A673 (cell line): ENCODE measurements around the gene BACH2. TPM values are rescaled to one million over a fixed set of nuclear protein-coding genes. Genes with fewer than 3 reads are reported as not detected.
"Not testable (repeated sequence)": the region's sequence is repeated elsewhere in the genome, so short reads cannot be mapped to it uniquely, and the experiment has no call there.

Source experiments
- BruUV-seq: library from RNA; stranded (reverse); fragments of 400-500 nt; replicated peaks from 2 replicates; lab custom pipeline; 2021; lab: Mats Ljungman, UMichigan
- CTCF ChIA-PET: fragments of 300-600 bp; sonication (Branson Sonifier 250); formaldehyde crosslinking; loops from one replicate; lab custom pipeline; 2022; ENCODE audit warnings: antibody characterized with exemption; lab: Charles Lee
- POLR2A ChIA-PET: fragments of 300-600 bp; sonication (Branson Sonifier 250); formaldehyde crosslinking; loops from one replicate; lab custom pipeline; 2022; ENCODE audit warnings: antibody characterized with exemption; ENCODE audit not compliant: low non-redundant PET; lab: Charles Lee
- DNase-seq: peaks from one replicate; pipeline ENCODE4 v3.0.0-alpha.2; 2015; ENCODE audit warnings: low spot score
- H3K27ac ChIP-seq: fragments of 200-600 bp; sonication (generic); 2 replicates; pipeline ENCODE4 v1.5.1; 2016; ENCODE audit warnings: mixed run types, low read depth, mild to moderate bottlenecking, mixed read lengths, antibody characterized with exemption, low read length; ENCODE audit not compliant: poor library complexity, severe bottlenecking
- H3K27me3 ChIP-seq: fragments of 200-600 bp; sonication (generic); replicated peaks from 2 replicates; pipeline ENCODE4 v1.6.1; 2017; ENCODE audit warnings: mixed run types, low read depth, mild to moderate bottlenecking, mixed read lengths, antibody characterized with exemption, low read length; ENCODE audit not compliant: insufficient read depth, poor library complexity
- H3K36me3 ChIP-seq: fragments of 200-600 bp; sonication (generic); 2 replicates; pipeline ENCODE4 v1.6.1; 2016; ENCODE audit warnings: mixed run types, mild to moderate bottlenecking, mixed read lengths, antibody characterized with exemption, low read length; ENCODE audit not compliant: insufficient read depth, poor library complexity, severe bottlenecking
- H3K4me1 ChIP-seq: fragments of 200-600 bp; sonication (generic); 2 replicates; pipeline ENCODE4 v1.6.1; 2017; ENCODE audit warnings: mixed run types, mild to moderate bottlenecking, mixed read lengths, antibody characterized with exemption, low read length; ENCODE audit not compliant: insufficient read depth, poor library complexity, severe bottlenecking
- H3K4me3 ChIP-seq: fragments of 200-600 bp; sonication (generic); 2 replicates; pipeline ENCODE4 v1.5.1; 2016; ENCODE audit warnings: low read depth, mixed run types, mild to moderate bottlenecking, mixed read lengths, low read length; ENCODE audit not compliant: poor library complexity, severe bottlenecking
- H3K9me3 ChIP-seq: fragments of 200-600 bp; sonication (generic); 2 replicates; pipeline ENCODE4 v1.6.1; 2016; ENCODE audit warnings: mixed run types, low read depth, mild to moderate bottlenecking, mixed read lengths, antibody characterized with exemption, low read length; ENCODE audit not compliant: poor library complexity, severe bottlenecking
- EZH2 ChIP-seq: fragments of 200-600 bp; sonication (generic); IDR thresholded peaks from 2 replicates; pipeline ENCODE4 v1.6.1; 2017; ENCODE audit warnings: borderline replicate concordance, low read depth, mild to moderate bottlenecking, mixed read lengths, antibody characterized with exemption, low read length; ENCODE audit not compliant: poor library complexity, severe bottlenecking
- intact Hi-C: fragments of 100-400 bp; cut with micrococcal nuclease; formaldehyde crosslinking; loops from one replicate; pipeline ENCODE4 v1.10.0; 2022; ENCODE audit not compliant: unreplicated experiment
- total RNA-seq: library from RNA; stranded (reverse); gene quantifications from 2 replicates; pipeline ENCODE4 v1.2.3, GENCODE V29; 2021
- TF ChIP-seq, protein P1 (sequence below): fragments of 300-800, 200-600 bp; sonication (generic); conservative IDR thresholded peaks from 2 replicates; pipeline ENCODE4 v1.5.1; 2017; ENCODE audit warnings: low read depth, mild to moderate bottlenecking, antibody characterized with exemption, low read length, moderate library complexity, mixed read lengths

Gene BACH2
- total RNA-seq, 1 experiment from 2014 or later = 0.37 TPM

DNA sequence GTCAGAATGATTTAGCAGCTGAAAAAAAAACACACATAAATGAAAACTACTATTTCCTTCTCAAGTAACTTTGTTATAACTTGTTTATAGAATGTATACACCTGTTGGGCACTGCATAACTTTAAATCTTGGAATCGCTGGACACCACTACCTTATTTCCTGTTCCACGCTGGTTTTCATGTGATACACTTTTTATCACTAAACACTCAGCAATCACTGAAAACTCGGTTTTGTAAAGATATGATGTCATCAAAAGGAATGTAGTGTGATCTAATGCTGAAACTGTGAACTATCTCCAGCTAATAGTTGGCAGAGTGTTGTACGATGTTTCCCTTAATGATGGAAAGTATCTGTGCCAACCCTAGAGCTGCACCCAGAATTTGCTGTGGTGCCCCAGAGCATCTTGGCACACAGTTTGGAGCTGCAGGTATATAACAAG, 127.9 kb downstream of the BACH2 start:
- H3K4me3 ChIP-seq = no peak overlapping the region
- CTCF ChIA-PET = no interaction called here
- POLR2A ChIA-PET = no interaction called here
- no peak for DNase-seq
- H3K36me3 ChIP-seq = no peaks in the 10 kb centered on the region
- H3K27ac ChIP-seq = no peak overlapping the region
- no peaks in the 10 kb centered on the region for H3K4me1 ChIP-seq
- no peaks in the 10 kb centered on the region for H3K9me3 ChIP-seq
- BruUV-seq = no TSS peak
- H3K27me3 ChIP-seq = peaks cover 4% of the 10 kb centered on the region
- intact Hi-C loops = no loop called here
- TF ChIP-seq, protein P1, sequence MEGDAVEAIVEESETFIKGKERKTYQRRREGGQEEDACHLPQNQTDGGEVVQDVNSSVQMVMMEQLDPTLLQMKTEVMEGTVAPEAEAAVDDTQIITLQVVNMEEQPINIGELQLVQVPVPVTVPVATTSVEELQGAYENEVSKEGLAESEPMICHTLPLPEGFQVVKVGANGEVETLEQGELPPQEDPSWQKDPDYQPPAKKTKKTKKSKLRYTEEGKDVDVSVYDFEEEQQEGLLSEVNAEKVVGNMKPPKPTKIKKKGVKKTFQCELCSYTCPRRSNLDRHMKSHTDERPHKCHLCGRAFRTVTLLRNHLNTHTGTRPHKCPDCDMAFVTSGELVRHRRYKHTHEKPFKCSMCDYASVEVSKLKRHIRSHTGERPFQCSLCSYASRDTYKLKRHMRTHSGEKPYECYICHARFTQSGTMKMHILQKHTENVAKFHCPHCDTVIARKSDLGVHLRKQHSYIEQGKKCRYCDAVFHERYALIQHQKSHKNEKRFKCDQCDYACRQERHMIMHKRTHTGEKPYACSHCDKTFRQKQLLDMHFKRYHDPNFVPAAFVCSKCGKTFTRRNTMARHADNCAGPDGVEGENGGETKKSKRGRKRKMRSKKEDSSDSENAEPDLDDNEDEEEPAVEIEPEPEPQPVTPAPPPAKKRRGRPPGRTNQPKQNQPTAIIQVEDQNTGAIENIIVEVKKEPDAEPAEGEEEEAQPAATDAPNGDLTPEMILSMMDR = no peak
- no peak for TF ChIP-seq EZH2

DNA sequence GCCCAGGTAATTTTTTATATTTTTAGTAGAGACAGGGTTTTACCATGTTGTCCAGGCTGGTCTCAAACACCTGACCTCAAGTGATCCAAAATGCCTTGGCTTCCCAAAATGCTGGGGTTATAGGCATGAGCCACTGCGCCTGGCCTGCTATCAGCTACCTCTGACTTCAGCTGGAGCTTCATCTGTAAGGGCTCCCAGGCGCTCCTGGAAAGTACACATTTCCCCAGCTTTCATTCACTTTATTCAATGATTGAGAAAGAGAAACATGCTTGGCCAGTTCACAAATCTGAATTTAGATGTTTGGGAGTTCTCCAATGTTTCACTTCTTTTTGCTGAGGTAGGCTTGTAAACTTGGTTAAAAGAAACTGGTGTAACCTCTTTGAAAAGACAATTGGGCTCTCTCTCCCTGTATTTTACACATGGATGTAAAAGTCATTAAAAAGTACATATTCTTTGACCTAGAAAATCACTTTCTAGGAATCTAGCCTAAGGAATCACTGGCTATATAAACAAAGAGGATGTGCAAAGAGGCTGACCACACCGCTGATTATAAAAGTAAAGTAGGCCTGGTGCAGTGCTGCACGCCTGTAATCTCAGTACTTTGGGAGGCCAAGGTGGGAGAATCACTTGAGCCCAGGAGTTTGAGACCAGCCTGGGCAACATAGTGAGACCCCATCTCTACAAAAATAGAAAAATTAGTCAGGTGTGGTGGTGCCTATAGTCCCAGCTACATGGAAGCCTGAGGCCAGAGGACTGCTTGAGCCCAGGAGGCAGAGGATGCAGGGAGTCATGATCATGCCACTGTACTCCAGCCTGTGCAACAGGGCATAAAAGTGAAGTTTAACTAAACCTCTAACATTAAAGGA, 128.9 kb downstream of the BACH2 start:
- no peaks in the 10 kb centered on the region for H3K4me1 ChIP-seq
- CTCF ChIA-PET = no interaction called here
- no peak overlapping the region for H3K27ac ChIP-seq
- intact Hi-C loops = no loop called here
- no peak overlapping the region for H3K4me3 ChIP-seq
- BruUV-seq = no TSS peak
- TF ChIP-seq EZH2 = no peak
- TF ChIP-seq, protein P1 = no peak
- peaks cover 4% of the 10 kb centered on the region for H3K27me3 ChIP-seq
- DNase-seq = no peak
- no peaks in the 10 kb centered on the region for H3K9me3 ChIP-seq
- POLR2A ChIA-PET = no interaction called here
- no peaks in the 10 kb centered on the region for H3K36me3 ChIP-seq

DNA sequence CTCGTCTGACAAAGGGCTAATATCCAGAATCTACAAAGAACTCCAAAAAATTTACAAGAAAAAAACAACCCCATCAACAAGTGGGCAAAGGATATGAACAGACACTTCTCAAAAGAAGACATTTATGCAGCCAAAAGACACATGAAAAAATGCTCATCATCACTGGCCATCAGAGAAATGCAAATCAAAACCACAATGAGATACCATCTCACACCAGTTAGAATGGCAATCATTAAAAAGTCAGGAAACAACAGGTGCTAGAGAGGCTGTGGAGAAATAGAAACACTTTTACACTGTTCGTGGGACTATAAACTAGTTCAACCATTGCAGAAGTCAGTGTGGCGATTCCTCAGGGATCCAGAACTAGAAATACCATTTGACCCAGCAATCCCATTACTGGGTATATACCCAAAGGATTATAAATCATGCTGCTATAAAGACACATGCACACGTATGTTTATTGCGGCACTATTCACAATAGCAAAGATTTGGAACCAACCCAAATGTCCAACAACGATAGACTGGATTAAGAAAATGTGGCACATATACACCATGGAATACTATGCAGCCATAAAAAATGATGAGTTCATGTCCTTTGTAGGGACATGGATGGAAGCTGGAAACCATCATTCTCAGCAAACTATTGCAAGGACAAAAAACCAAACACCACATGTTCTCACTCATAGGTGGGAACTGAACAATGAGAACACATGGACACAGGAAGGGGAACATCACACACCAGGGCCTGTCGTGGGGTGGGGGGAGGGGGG, 130.3 kb downstream of the BACH2 start:
- CTCF ChIA-PET, intact Hi-C loops, H3K9me3 ChIP-seq, H3K27ac ChIP-seq, H3K36me3 ChIP-seq, DNase-seq, H3K4me1 ChIP-seq, BruUV-seq, H3K27me3 ChIP-seq, H3K4me3 ChIP-seq, POLR2A ChIA-PET: not testable (repeated sequence)
